PC-3 (cell line): ENCODE measurements around the gene SH3BP4.

ENCODE experiments used
- CTCF ChIP-seq: fragments of 300-600 bp; sonication (generic); conservative IDR thresholded peaks from 2 replicates; pipeline ENCODE4 v1.5.1; 2017; ENCODE audit warnings: antibody characterized with exemption, low read depth, mild to moderate bottlenecking, low read length
- EZH2 ChIP-seq: fragments of 300-600 bp; sonication (generic); IDR thresholded peaks from one replicate; pipeline ENCODE4 v1.6.1; 2017; ENCODE audit warnings: antibody characterized with exemption, mild to moderate bottlenecking, low read length; ENCODE audit not compliant: unreplicated experiment
- EZH2phosphoT487 ChIP-seq: fragments of 300-600 bp; sonication (generic); IDR thresholded peaks from 2 replicates; pipeline ENCODE4 v1.6.1; 2018; ENCODE audit warnings: mild to moderate bottlenecking, antibody characterized with exemption, low read length, borderline replicate concordance

GRCh38 chr2:235006461-235006860 lies 54.6 kb downstream of the SH3BP4 start:
- TF ChIP-seq EZH2 (no peak), EZH2phosphoT487 (no peak), CTCF (no peak)
